GM23338 (cell line): ENCODE measurements around the gene GATA5. TPM values are rescaled to one million over a fixed set of nuclear protein-coding genes. Genes with fewer than 3 reads are reported as not detected.

Source experiments
- ATAC-seq: fragments of 200-7000 bp; cut with Tn5 transposase; 3 replicates; pipeline ENCODE4 v1.9.1; 2020
- DNase-seq: peaks from one replicate; pipeline ENCODE4 v3.0.0-alpha.2; 2015; ENCODE audit warnings: low spot score
- H2AFZ ChIP-seq: fragments of 200-600 bp; sonication (generic); 2 replicates; pipeline ENCODE4 v1.8.0; 2016; ENCODE audit warnings: antibody characterized with exemption, mild to moderate bottlenecking, moderate library complexity
- H3F3A ChIP-seq: fragments of 200-600 bp; sonication (generic); replicated peaks from 2 replicates; pipeline ENCODE4 v1.8.0; 2017; ENCODE audit warnings: antibody characterized with exemption, mixed run types, low read depth
- H3K27ac ChIP-seq: fragments of 200-600 bp; sonication (generic); 2 replicates; pipeline ENCODE4 v1.6.1; 2016; ENCODE audit warnings: low read depth
- H3K27me3 ChIP-seq: fragments of 200-600 bp; sonication (generic); 2 replicates; pipeline ENCODE4 v1.8.0; 2016; ENCODE audit warnings: mild to moderate bottlenecking, mixed run types, moderate library complexity; ENCODE audit not compliant: insufficient read depth
- H3K36me3 ChIP-seq: fragments of 200-600 bp; sonication (generic); 2 replicates; pipeline ENCODE4 v1.8.0; 2016; ENCODE audit warnings: mild to moderate bottlenecking; ENCODE audit not compliant: insufficient read depth
- H3K4me1 ChIP-seq: fragments of 200-600 bp; sonication (generic); 2 replicates; pipeline ENCODE4 v1.8.0; 2016; ENCODE audit warnings: mild to moderate bottlenecking, moderate library complexity; ENCODE audit not compliant: insufficient read depth
- H3K4me2 ChIP-seq: fragments of 200-600 bp; sonication (generic); 2 replicates; pipeline ENCODE4 v1.7.1; 2017; ENCODE audit warnings: mixed run types
- H3K4me3 ChIP-seq: fragments of 200-600 bp; sonication (generic); 2 replicates; pipeline ENCODE4 v1.6.1; 2016; ENCODE audit warnings: mixed run types
- H3K79me2 ChIP-seq: fragments of 200-600 bp; sonication (generic); replicated peaks from 2 replicates; pipeline ENCODE4 v1.8.0; 2017; ENCODE audit warnings: mild to moderate bottlenecking; ENCODE audit not compliant: insufficient read depth
- H3K9me2 ChIP-seq: fragments of 200-600 bp; sonication (generic); 2 replicates; pipeline ENCODE4 v1.8.0; 2017; ENCODE audit not compliant: insufficient read depth
- H4K20me1 ChIP-seq: fragments of 200-600 bp; sonication (generic); replicated peaks from 2 replicates; pipeline ENCODE4 v1.8.0; 2017; ENCODE audit warnings: mild to moderate bottlenecking; ENCODE audit not compliant: insufficient read depth
- H3K27ac Mint-ChIP-seq: 2 replicates; pipeline ENCODE4 v1.8.0; 2020; ENCODE audit warnings: inconsistent platforms, mild to moderate bottlenecking, moderate library complexity, mixed read lengths
- H3K27me3 Mint-ChIP-seq: 3 replicates; pipeline ENCODE4 v1.8.0; 2022; ENCODE audit warnings: low read depth, mild to moderate bottlenecking, moderate library complexity, mixed read lengths, inconsistent platforms; ENCODE audit not compliant: insufficient read depth, poor library complexity
- H3K36me3 Mint-ChIP-seq: 3 replicates; pipeline ENCODE4 v1.8.0; 2021; ENCODE audit warnings: low read depth, mild to moderate bottlenecking, inconsistent platforms, moderate library complexity, mixed read lengths
- H3K4me1 Mint-ChIP-seq: 3 replicates; pipeline ENCODE4 v1.8.0; 2020; ENCODE audit warnings: mild to moderate bottlenecking, inconsistent platforms, mixed read lengths
- H3K4me3 Mint-ChIP-seq: 3 replicates; pipeline ENCODE4 v1.8.0; 2021; ENCODE audit warnings: moderate library complexity, mild to moderate bottlenecking, inconsistent platforms, mixed read lengths
- H3K9me3 Mint-ChIP-seq: 3 replicates; pipeline ENCODE4 v1.8.0; 2020; ENCODE audit warnings: moderate library complexity, mild to moderate bottlenecking, inconsistent platforms, mixed read lengths
- CREB1 ChIP-seq: fragments of 250-450 bp; sonication (Bioruptor Pico); IDR thresholded peaks from 2 replicates; pipeline ENCODE4 v1.5.0; 2020; ENCODE audit warnings: low read depth, mild to moderate bottlenecking, moderate library complexity
- CTCF ChIP-seq, 2 experiments: fragments of 200-600 bp in 1 of 2; sonication (generic) in 1 of 2; conservative IDR thresholded peaks; 2 replicates each; pipeline versions ENCODE4 v1.5.1 to v1.6.1; 2016 to 2017; ENCODE audit warnings: antibody characterized with exemption in 2 of 2, low read depth in 2 of 2, mild to moderate bottlenecking in 2 of 2, moderate library complexity in 1 of 2
- ETS1 ChIP-seq: IDR thresholded peaks from 2 replicates; pipeline ENCODE4 v1.6.1; 2016; ENCODE audit warnings: antibody characterized with exemption
- EZH2 ChIP-seq: fragments of 200-600 bp; sonication (generic); IDR thresholded peaks from one replicate; pipeline ENCODE4 v1.8.0; 2017; ENCODE audit warnings: antibody characterized with exemption, mild to moderate bottlenecking, low read depth; ENCODE audit not compliant: unreplicated experiment
- JUNB ChIP-seq: IDR thresholded peaks from one replicate; pipeline ENCODE4 v1.6.1; 2016; ENCODE audit warnings: antibody characterized with exemption; ENCODE audit not compliant: unreplicated experiment
- NANOG ChIP-seq: IDR thresholded peaks from 2 replicates; pipeline ENCODE4 v1.6.1; 2016; ENCODE audit warnings: antibody characterized with exemption, borderline replicate concordance
- POLR2AphosphoS5 ChIP-seq: IDR thresholded peaks from 2 replicates; pipeline ENCODE4 v1.6.1; 2016; ENCODE audit warnings: antibody characterized with exemption, low read depth
- REST ChIP-seq: IDR thresholded peaks from one replicate; pipeline ENCODE4 v1.6.1; 2018; ENCODE audit warnings: antibody characterized with exemption; ENCODE audit not compliant: unreplicated experiment
- STAT1 ChIP-seq: IDR thresholded peaks from one replicate; pipeline ENCODE4 v1.6.1; 2016; ENCODE audit warnings: antibody characterized with exemption; ENCODE audit not compliant: unreplicated experiment
- polyA plus RNA-seq: library from polyadenylated mRNA; unstranded; fragments of >200 nt; fragmentation: Nextera tagmentation; extraction: Ambion mirVana; gene quantifications from 2 replicates; pipeline ENCODE4 v1.2.1, GENCODE V29; 2016
- total RNA-seq: library from RNA; depleted of rRNA; stranded (reverse); fragments of >200 nt; shearing (Covaris generic); gene quantifications from 2 replicates; pipeline ENCODE4 v1.2.3, GENCODE V29; 2014

Gene GATA5
- total and polyA plus RNA-seq, 2 experiments from 2014 or later: 0.60 to 0.73 TPM

GRCh38 chr20:62493253-62493885 lies 17.6 kb upstream of the GATA5 start:
- Histone ChIP-seq H4K20me1 (no peaks in the 10 kb centered on the region), H2AFZ (no peak overlapping the region), H3K4me2 (no peak overlapping the region), H3K27me3 (no peaks in the 10 kb centered on the region), H3K4me3 (no peak overlapping the region), H3K9me2 (no peaks in the 10 kb centered on the region), H3K27ac (no peak overlapping the region), H3F3A (no peaks in the 10 kb centered on the region), H3K4me1 (peaks cover 5% of the 10 kb centered on the region; the same call in 1 of the 2 replicates), H3K79me2 (no peaks in the 10 kb centered on the region), H3K36me3 (no peaks in the 10 kb centered on the region)
- TF ChIP-seq REST: no peak
- no peak for TF ChIP-seq CTCF (conservative IDR thresholded peaks at IDR 0.05; ENCODE audit: low read depth in 2 of 2)
- no peak for TF ChIP-seq JUNB
- TF ChIP-seq STAT1: no peak
- no peak for TF ChIP-seq NANOG
- no peak for TF ChIP-seq POLR2AphosphoS5
- no peak for TF ChIP-seq EZH2
- TF ChIP-seq ETS1: no peak
- Mint-ChIP-seq H3K9me3 (peaks cover 2% of the 10 kb centered on the region; the same call in 1 of the 3 replicates), H3K36me3 (no peaks in the 10 kb centered on the region), H3K4me3 (no peak overlapping the region), H3K27ac (no peak overlapping the region), H3K27me3 (peaks cover 10% of the 10 kb centered on the region), H3K4me1 (peaks cover 4% of the 10 kb centered on the region; the same call in 2 of the 3 replicates)
- DNase-seq (no peak), ATAC-seq (no peak)

GRCh38 chr20:62492711-62493110 lies 16.9 kb upstream of the GATA5 start:
- H3K27ac Mint-ChIP-seq: no peak overlapping the region
- Histone ChIP-seq H3K4me3 (no peak overlapping the region), H3K79me2 (no peaks in the 10 kb centered on the region), H3K27me3 (no peaks in the 10 kb centered on the region), H3K27ac (no peak overlapping the region), H3K36me3 (no peaks in the 10 kb centered on the region), H4K20me1 (no peaks in the 10 kb centered on the region), H3K9me2 (no peaks in the 10 kb centered on the region), H3F3A (no peaks in the 10 kb centered on the region), H2AFZ (no peak overlapping the region), H3K4me2 (no peak overlapping the region), H3K4me1 (peaks cover 5% of the 10 kb centered on the region; the same call in 1 of the 2 replicates)
- H3K9me3 Mint-ChIP-seq: peaks cover 2% of the 10 kb centered on the region; the same call in 1 of the 3 replicates
- no peaks in the 10 kb centered on the region for H3K36me3 Mint-ChIP-seq
- DNase-seq: no peak
- H3K4me3 Mint-ChIP-seq: no peak overlapping the region
- peaks cover 4% of the 10 kb centered on the region; the same call in 2 of the 3 replicates for H3K4me1 Mint-ChIP-seq
- no peak for ATAC-seq
- peaks cover 13% of the 10 kb centered on the region for H3K27me3 Mint-ChIP-seq
- TF ChIP-seq CREB1 (CRISPR knock-in tag): no peak
- TF ChIP-seq EZH2: no peak
- TF ChIP-seq JUNB: no peak
